SK-N-MC (cell line): ENCODE data around the gene CMA1.

ENCODE experiments used
- DNase-seq: peaks from one replicate; pipeline ENCODE4 v3.0.0-alpha.2; 2011; ENCODE audit warnings: low read depth, low spot score
- H3K27ac ChIP-seq: fragments of 200-600 bp; sonication (generic); 2 replicates; pipeline ENCODE4 v1.5.1; 2016; ENCODE audit warnings: mixed run types
- H3K36me3 ChIP-seq: fragments of 200-600 bp; sonication (generic); 2 replicates; pipeline ENCODE4 v1.6.1; 2017; ENCODE audit warnings: antibody characterized with exemption, low read length, mixed read lengths; ENCODE audit not compliant: insufficient read depth
- H3K4me3 ChIP-seq: fragments of 200-600 bp; sonication (generic); 2 replicates; pipeline ENCODE4 v1.5.1; 2016
- H3K9ac ChIP-seq: fragments of 200-600 bp; sonication (generic); 2 replicates; pipeline ENCODE4 v1.8.0; 2017; ENCODE audit warnings: mixed run types, mixed read lengths; ENCODE audit not compliant: insufficient read length
- H3K9me3 ChIP-seq: fragments of 200-600 bp; sonication (generic); 2 replicates; pipeline ENCODE4 v1.6.1; 2017; ENCODE audit warnings: low read depth, mild to moderate bottlenecking, antibody characterized with exemption, low read length, moderate library complexity, mixed read lengths
- EZH2 ChIP-seq: fragments of 200-600 bp; sonication (generic); IDR thresholded peaks from one replicate; pipeline ENCODE4 v1.6.1; 2017; ENCODE audit warnings: antibody characterized with exemption
- FOXP2 ChIP-seq: optimal IDR thresholded peaks from 2 replicates; pipeline ENCODE3; 2011; ENCODE audit warnings: mild to moderate bottlenecking, moderate library complexity; ENCODE audit not compliant: insufficient read depth; ENCODE audit errors: extremely low read length, control extremely low read depth
- POLR2AphosphoS5 ChIP-seq: IDR thresholded peaks from 2 replicates; pipeline ENCODE4 v1.6.1; 2012; ENCODE audit warnings: mild to moderate bottlenecking, low read depth, low read length, borderline replicate concordance

The CMA1 gene

GRCh38 chr14:24458736-24459135 lies 49.3 kb downstream of the CMA1 start:
- H3K9ac ChIP-seq, result no peak overlapping the region
- H3K4me3 ChIP-seq, result no peak overlapping the region
- no peaks in the 10 kb centered on the region for H3K36me3 ChIP-seq
- DNase-seq, result no peak
- TF ChIP-seq EZH2, result no peak
- no peak for TF ChIP-seq FOXP2
- no peak overlapping the region for H3K27ac ChIP-seq
- no peaks in the 10 kb centered on the region for H3K9me3 ChIP-seq

GRCh38 chr14:24456980-24457379 lies 51.1 kb downstream of the CMA1 start:
- TF ChIP-seq POLR2AphosphoS5 (no peak), FOXP2 (no peak), EZH2 (no peak)
- H3K9me3 ChIP-seq, result no peaks in the 10 kb centered on the region
- no peak overlapping the region for H3K27ac ChIP-seq
- no peaks in the 10 kb centered on the region for H3K36me3 ChIP-seq
- no peak for DNase-seq
- H3K4me3 ChIP-seq, result no peak overlapping the region
- no peak overlapping the region for H3K9ac ChIP-seq
